HS-27A (cell line): ENCODE data around the gene CLEC4M.

ENCODE experiments used
- DNase-seq: peaks from one replicate; pipeline ENCODE4 v3.0.0-alpha.2; 2012; ENCODE audit warnings: low read depth, missing footprints

CLEC4M gene, protein sequence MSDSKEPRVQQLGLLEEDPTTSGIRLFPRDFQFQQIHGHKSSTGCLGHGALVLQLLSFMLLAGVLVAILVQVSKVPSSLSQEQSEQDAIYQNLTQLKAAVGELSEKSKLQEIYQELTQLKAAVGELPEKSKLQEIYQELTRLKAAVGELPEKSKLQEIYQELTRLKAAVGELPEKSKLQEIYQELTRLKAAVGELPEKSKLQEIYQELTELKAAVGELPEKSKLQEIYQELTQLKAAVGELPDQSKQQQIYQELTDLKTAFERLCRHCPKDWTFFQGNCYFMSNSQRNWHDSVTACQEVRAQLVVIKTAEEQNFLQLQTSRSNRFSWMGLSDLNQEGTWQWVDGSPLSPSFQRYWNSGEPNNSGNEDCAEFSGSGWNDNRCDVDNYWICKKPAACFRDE

DNA sequence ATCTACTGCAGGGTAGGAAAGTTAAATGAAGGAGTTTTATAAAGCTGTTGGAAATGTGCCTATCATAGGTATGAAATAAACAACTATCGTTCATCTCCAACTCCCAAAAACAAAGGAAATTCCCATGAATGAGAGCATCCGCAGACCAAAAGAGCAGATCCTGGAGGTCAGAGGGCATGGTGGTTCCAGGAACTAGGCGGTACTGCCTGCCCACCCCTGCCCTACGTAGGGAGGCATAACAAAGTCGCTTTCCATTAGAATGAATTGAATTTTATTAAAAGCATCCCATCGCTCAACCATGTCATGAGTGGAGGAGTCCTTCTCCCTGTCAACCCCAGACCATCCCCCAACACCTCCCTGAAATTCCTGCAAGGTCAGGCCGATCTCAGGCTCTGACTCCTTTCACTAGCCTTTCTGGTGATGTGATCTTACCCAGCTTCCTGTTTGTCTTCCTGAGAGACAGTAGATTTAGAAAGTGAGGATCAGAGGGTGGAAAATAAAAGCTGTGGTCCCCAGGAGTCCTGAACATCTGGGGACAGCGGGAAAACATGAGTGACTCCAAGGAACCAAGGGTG lies at the start of gene CLEC4M:
TSS of gene CLEC4M (plus strand) at position 525 of the 575 bp plus-strand sequence. CDS start at position 549, 24 bp downstream.
- DNase-seq = no peak

DNA sequence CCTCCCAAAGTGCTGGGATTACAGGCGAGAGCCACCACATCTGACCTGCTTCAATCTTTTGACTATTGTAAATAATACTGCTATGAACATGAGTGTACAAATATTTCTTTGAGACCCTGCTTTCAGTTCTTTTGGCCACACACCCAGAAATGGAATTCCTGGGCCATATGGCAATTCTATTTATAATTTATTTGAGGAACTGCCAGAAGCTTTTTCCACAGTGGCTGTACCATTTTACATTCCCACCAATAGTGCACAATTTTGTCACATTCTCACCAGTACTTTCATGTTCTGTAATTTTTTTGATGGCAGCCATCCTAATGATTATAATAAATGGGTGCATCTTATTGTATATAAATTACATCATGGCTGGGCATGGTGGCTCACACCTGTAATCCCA lies 47.4 kb upstream of the CLEC4M start:
- DNase-seq = no peak

DNA sequence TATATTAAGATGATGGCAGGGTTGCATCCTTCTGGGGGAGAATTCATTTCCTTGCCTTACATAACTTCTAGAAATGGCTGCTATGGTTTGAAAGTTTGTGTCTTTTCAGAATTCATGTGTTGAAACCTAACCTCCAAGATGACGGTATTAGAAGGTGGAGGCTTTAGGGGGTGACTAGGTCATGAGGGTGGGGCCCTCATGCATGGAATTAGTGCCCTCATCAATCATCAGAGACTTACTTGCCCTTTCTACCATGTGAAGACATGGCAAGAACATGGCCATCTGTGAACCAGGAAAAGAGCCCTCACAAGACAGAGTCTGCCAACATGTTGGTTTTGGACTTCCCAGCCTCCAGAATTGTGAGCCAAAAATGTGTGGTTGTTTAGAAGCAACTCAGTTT lies 46.3 kb upstream of the CLEC4M start:
- no peak for DNase-seq

DNA sequence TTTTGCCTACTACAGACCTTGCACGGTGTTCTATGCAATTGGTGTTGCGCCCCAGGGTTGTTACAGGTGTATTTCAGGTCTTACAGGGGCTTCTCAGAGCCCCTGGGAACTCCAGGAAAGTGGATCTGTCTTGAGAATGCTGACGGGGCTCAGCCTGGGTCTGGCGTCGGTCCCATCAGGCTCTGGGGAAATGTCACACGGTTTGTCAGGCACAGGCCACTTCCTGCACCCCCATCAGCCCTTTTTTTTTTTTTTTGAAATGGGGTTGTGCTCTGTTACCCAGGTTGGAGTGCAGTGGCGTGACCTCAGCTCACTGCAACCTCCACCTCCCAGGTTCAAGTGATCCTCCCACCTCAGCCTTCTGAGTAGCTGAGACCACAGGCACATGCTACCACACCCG lies 44.4 kb upstream of the CLEC4M start:
- DNase-seq = no peak

DNA sequence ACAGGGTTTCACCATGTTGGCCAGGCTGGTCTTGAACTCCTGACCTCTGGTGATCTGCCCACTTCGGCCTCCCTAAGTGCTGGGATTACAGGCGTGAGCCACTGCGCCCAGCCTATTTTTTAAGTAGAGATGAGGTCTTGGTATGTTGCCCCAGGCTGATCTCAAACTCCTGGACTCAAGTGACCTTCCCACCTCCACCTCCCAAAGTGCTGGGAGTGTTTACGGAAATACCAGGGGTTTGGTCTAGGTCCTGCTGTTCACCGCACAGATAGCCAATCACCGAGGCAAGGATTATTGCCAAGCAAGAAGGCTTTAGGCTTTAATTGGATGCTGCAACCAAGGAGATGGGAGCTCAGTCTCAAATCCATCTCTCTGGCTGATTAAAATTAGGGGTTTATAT lies 42.7 kb upstream of the CLEC4M start:
- DNase-seq = no peak

DNA sequence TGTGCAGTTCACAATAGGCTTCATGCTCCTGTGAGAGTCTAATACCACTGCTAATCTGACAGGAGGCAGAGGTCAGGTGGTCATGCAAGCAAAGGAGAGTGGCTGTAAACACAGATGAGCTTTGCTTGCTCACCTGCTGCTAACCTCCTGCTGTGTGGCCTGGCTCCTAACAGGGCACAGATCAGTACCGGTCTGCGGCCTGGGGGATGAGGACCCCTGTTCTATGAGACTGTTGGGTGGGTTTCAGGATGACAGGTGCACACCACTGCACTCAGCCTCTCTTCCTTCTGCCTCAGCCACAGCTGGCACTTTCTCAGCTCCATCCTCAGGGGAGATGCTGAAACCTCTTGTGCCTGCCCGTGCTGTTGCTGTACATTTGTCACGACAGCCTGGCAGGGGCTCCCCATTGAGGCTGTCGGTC lies 40.8 kb upstream of the CLEC4M start:
- DNase-seq = no peak

DNA sequence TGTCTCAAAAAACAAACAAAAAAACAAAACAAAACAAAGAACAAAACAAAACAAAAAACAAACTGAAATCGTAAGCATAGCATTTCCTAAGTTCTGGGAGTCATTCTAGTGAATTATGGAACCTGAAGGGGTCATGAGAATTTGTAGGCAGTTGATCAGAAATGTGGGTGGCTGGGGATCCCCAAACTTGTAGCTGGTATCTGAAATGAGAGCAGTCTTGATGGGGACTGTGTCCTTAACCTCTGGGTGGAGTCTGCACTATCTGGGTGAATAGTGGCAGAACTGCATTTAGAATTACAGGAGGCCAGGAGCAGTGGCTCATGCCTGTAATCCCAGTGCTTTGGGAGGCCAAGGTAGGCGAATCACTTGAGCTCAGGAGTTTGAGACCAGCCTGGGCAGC lies 37.3 kb upstream of the CLEC4M start:
- no peak for DNase-seq

DNA sequence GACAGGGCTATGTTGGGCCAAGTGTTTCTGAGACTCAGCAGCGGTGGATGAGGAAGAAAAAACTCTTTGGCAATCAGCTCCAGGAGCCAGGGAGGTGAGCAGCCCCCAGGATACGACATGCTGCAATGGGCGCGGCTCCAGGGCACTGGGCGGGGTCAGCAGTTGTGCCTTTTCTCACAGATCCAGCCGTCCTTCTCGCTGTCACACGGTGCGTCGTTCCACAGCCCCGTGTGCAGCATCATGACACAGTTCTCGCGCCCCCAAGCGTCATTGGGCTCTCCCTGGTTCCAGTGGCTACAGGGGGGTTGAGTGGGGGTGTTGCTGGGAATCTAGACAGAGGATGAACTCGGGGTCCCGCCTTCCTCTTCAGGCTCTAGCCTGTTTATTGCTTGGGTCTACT lies 33.8 kb upstream of the CLEC4M start:
- DNase-seq = no peak

DNA sequence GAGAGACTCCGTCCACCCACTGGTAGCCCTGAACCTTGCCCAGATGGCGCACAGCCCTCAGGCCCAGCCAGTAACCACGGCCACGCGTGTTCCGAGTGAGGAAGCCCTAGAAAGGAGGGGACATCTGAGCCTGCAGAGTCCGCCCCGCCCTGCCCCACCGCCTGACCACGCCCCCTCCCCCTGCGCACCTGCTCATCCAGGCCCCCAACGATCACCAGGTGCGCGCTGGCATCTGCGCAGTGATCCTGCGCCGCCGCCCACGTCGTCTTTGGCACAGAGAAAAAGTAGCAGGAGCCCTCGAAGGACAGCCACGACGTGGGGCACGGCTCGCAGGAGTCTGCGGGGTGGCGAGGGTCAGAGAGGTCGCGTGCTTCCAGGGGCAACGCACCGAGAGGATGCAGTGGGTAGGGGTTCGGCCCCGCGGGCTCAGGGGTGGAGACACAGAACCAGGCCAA lies 33.2 kb upstream of the CLEC4M start:
- DNase-seq = no peak

DNA sequence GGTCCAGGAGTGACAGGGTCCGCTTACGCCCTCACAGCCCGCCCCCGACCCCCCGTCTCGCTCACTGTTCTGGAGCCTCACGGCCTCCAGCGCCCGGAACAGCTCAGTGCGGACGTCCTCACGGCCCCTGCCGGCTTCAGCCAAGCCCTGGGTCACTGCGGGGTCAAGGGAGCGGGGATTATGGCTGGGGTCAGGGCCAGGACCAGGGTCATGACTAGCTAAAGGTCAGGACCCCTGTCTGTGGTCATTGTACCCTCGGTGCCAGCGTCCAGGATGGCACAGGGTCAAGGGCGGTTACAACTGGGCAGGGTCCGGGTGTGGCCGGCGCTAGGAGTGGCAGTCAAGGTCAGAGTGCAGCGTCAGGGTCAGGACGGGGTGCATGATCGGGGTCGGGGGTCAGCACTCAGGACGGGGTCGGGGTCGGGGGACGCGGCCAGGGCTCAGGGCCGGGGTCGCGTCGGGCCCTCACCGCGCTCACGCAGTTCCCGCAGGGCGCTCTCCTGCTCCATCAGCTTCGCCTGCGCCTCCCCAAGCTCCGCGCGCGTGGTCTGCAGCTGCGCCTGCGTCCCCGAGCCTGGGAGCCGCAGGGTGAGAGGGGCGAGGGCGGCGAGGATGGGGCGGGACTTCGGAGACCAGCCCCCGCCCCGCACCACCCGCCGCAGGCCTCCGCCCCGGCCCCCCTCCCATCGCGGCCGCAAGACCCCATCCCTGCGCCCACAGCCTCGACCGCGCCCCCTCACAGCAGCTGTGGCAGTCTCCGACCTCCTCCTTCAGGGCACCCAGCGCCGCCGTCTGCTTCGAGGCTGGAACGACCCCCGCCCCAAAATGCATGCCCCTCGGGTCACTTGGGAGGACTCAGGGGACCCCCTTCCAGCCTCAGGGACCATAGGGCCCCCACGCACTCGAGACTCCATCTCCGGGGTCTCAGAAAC lies 32.5 kb upstream of the CLEC4M start:
- no peak for DNase-seq

DNA sequence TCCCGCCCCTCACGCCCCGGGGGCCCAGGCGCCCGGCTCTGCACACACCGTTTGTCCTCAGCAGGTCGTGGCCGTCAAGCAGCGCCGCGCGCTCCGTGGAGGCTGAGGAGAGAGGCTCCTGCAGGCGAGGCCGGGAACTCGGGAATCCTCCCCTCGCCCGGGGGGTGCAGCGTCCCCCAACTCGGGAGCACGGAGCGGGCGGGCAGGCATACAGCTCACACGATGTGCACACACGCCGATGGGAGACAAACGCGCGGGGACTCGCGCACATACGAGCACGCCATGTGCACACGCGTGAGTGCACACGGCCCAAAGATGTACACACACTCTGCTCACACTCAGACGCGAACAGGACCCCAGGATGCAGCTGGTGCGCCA lies 31.8 kb upstream of the CLEC4M start:
- no peak for DNase-seq

DNA sequence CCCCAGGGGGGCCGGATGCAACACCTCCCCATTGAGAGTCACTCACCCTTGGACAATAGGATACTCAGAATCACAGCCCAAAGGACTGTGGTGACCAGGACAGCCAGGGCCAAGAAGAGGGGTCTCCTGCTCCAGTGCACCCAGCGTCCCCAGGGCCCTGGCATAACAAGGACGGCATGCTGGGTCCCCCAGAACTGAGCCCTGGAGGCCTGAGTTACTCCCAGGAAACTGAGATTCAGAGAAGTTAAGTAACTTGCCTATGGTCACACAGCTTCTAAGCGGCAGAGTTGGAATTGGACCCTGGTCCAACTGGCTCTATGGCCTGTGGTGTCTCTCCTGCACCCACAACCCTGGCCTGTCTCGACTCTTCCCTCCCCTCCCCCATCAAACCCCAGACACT lies 31.4 kb upstream of the CLEC4M start:
- no peak for DNase-seq

DNA sequence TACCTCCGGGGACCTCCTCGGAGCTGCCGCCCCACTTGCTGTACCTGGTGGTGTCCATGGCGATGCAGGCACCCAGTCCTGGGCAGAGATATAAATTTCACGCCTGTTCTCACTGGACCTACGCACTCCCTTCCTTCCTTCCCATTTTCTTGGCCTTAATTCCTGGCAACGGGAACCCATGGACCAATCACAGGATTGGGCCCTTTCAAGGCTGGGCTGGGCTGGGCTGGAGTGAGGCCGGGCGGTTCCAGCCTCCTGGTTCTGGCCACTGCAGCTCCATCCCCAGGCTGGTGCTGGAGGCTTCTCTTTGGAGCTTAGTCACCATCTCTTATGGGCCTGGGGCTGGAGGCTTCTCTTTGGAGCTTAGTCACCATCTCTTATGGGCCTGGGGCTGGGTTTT lies 31.0 kb upstream of the CLEC4M start, which contains the start of gene CLEC4G:
TSS of gene CLEC4G (minus strand) at position 66 of the 400 bp plus-strand sequence. CDS start at position 58, 8 bp downstream.
- DNase-seq = no peak

DNA sequence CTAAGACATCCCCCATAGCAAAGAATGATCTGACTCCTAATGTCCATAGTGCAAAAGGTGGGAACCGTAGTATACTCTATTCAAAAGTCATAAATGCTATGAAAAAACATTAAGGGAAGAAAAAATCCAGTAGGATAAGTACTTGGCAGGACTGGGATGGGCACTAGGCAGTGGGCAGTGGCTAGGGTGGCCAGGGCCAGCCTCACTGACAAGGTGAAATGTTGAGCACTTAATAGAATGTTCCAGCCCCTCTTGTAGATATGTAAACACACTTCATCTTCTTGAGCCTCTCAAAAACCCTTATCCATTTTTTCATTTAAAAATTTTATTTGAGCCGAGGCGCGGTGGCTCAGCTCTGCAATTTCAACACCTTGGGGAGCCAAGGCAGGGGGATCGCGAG lies 29.7 kb upstream of the CLEC4M start:
- DNase-seq = no peak

DNA sequence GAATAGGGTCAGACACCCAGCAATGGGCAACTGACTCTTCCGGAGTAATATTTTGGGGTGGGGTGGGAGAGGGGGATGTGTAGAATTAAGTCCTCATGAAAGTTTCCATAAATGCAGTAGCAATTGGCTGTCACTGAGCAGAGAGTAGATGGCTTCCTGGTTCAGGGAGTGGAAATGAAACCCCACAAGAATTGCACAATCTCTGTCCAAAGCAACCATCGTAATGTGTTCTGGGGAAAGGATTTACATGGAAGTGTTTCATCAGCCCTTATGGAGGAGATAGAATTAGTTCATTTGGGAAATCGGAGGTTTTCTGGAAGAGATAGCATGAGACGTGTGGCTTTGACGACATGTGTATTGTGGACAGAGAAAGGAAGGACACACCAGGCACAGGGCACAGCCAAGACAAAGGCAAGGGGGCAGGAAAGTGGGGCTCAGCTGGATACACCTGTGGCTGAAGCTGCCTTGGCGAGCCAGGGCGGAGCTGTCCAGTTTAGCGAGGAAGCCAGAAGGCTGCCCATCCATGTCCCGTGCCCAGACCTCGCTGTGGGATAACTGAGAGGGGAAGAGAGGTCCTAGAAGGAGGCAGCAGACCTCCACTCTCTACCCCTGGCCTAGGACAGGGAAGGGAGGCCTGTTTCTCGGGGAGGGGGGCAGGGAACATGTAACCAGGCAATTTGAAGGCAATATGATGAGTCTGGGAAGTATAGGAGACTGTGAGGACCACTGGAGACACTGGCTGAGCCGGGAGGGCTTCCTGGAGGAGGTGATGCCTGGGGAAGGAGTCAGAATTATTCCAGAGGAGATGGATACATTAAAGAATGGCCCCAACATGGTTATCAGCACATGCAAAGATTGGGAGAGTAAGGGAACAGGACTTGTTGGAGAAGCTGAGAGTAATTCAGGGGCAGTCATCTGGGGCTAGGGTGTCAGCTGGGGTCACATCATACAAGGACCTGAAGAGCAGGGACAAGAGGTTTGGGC lies 28.5 kb upstream of the CLEC4M start:
- no peak for DNase-seq

DNA sequence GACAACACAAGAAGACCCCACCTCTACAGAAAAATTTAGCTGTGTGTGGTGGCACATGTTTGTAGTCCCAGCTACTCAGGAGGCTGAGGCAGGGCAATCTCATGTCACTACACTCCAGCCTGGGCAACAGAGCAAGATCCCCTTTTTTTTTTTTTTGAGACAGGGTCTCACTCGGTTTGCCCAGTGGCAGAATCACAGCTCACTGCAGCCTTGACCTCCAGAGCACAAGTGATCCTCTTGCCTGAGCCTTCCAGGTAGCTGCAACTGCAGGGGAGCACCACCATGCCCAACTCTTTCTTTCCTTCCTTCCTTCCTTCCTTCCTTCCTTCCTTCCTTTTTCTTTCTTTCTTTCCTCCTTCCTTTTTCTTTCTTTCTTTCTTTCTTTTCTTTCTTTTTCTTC lies 26.9 kb upstream of the CLEC4M start:
- no peak for DNase-seq

DNA sequence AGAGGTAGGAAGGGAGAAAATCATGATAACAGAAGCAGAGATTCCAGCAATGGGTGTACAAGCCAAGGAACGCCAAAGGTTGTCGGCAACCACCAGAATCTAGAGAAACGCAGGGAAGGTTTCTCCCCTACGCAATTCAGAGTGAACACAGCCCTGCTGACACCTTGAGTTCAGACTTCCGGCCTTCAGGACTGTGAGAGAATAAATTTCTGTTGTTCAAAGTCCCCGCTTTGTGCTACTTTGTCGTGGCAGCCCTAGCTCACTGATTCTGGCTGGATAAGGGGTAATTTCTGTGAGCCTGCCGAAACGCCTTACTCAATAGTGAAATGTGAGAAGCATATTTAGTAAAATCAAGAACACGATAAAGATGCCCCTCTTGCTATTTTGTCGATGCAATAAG lies 25.8 kb upstream of the CLEC4M start:
- no peak for DNase-seq

DNA sequence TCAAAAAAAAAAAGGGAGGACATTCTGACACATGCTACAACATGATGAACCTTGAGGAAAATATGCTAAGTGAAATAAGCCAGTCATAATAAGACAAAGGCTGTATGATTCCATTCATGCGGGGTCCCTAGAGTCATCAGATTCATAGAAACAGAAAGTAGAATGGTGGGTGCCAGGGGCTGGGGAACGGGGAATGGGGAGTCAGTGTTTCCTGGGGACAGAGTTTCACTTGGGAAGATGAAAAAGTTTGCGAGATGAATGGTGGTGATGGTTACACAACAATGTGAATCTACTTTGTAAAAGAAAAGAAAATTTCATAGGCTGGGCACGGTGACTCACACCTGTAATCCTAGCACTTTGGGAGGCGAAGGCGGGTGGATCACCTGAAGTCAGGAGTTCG lies 25.0 kb upstream of the CLEC4M start:
- DNase-seq = no peak

DNA sequence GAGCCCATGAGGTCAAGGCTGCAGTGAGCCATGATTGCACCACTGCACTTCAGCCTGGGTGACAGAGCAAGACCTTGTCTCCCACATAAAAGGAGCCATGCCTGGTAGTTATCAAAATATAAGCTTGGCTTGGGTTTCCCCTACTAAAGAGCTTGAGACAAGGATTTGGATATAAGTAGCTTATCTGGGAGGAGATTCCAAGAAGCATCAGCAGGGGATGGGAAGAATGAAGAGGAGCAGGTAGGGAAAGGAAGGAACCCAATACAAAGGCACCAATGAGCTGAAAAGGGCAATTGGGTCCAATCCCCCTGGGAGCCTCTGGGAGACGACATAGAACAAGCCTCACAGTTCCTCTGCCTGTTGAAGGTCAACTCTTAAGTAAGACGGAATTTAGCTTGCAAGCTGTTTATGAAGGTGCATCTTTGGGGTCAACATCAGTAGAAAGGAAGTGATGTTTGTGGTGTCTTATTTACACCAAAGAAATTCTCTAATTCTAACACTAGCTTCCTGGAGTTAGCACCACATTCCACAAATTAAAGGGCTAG lies 23.8 kb upstream of the CLEC4M start:
- no peak for DNase-seq

DNA sequence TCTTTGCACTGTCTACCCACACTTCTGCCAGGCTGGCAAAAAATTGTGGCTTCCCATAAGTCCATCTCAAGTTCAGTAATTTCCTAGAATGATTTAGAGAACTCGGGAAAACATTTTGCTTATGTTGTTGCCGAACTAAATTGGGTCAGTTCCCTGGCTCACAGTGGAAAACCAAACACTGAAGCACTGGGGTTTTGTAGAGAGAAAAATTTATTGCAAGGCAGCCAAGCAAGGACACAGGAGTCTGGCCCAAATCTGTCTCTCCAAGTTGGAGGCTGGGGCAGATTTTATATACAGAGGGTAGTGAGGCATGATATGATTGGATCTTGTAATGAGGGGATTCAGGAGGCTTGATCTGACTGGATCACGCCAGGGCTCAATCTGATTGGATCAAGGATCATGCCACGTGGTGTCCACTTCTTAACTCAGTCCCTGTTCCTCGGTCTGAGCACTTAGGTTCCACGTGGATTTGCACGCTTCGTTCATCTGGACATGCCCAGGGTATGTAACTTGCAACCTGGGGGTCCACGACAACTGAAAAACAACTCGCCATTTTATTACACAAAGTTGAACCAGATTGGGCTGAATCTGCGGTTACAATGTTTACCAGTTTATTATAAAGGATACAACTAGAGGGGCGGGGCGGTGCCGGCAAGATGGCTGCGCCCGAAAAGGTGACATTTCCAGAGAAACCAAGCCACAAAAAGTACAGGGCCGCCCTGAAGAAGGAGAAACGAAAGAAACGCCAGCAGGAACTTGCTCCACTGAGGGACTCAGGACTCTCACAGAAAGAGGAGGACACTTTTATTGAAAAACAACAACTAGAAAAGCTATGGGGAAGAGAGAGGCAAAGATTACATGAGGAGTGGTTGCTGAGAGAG lies 23.0 kb upstream of the CLEC4M start:
- no peak for DNase-seq
